Effector memory CD4-positive, alpha-beta T cell (primary cell): ENCODE data around the gene OTOP1.
"Not testable (repeated sequence)": the region's sequence is repeated elsewhere in the genome, so short reads cannot be mapped to it uniquely, and the experiment has no call there.

Experiments
- DNase-seq, 3 donors: peaks; one replicate each; pipeline ENCODE4 v3.0.0-alpha.2; 2020
- H3K27ac ChIP-seq: 2 replicates; pipeline ENCODE4 v1.7.0; 2013; ENCODE audit warnings: mild to moderate bottlenecking, low read length, moderate library complexity; ENCODE audit not compliant: insufficient read depth, poor library complexity, severe bottlenecking
- H3K27me3 ChIP-seq: replicated peaks from 2 replicates; pipeline ENCODE4 v1.7.0; 2013; ENCODE audit warnings: mild to moderate bottlenecking, low read length; ENCODE audit not compliant: insufficient read depth, control insufficient read depth, poor library complexity, severe bottlenecking
- H3K36me3 ChIP-seq: 2 replicates; pipeline ENCODE4 v1.7.0; 2013; ENCODE audit warnings: mild to moderate bottlenecking, low read length, moderate library complexity; ENCODE audit not compliant: control insufficient read depth, insufficient read depth
- H3K4me1 ChIP-seq: 2 replicates; pipeline ENCODE4 v1.7.0; 2013; ENCODE audit warnings: low read length, mild to moderate bottlenecking; ENCODE audit not compliant: control insufficient read depth, insufficient read depth, poor library complexity, severe bottlenecking
- H3K4me3 ChIP-seq: 2 replicates; pipeline ENCODE4 v1.7.0; 2013; ENCODE audit warnings: low read length, low read depth, mild to moderate bottlenecking; ENCODE audit not compliant: insufficient read depth, poor library complexity, severe bottlenecking
- H3K9me3 ChIP-seq: 2 replicates; pipeline ENCODE4 v1.7.0; 2013; ENCODE audit warnings: mild to moderate bottlenecking, low read length, moderate library complexity; ENCODE audit not compliant: control insufficient read depth

OTOP1 gene

DNA sequence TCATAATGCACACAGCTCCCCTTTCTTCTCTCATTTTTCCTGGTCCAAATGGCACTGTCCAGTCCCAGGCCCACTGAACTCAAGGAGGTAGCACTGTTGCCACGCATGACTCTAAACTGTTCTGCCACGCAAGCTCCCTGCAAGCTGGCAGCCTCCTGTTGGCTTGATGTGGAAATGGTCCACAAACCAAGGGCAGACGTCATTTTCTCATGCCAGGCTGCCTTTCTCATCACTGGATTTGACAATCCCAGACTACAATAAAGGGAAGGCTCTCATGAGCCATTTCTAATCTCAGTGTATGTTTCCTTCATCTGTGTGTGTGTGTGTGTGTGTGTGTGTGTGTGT lies 22.4 kb downstream of the OTOP1 start:
- Histone ChIP-seq H3K27me3 (no peaks in the 10 kb centered on the region), H3K4me1 (no peaks in the 10 kb centered on the region), H3K27ac (no peak overlapping the region), H3K36me3 (no peaks in the 10 kb centered on the region), H3K9me3 (no peaks in the 10 kb centered on the region), H3K4me3 (no peak overlapping the region)
- DNase-seq: no peak

- Histone ChIP-seq H3K27me3 (no peaks in the 10 kb centered on the region), H3K4me1 (no peaks in the 10 kb centered on the region), H3K36me3 (no peaks in the 10 kb centered on the region), H3K27ac (no peak overlapping the region), H3K4me3 (no peak overlapping the region), H3K9me3 (no peaks in the 10 kb centered on the region)
- DNase-seq: no peak
These were observed 22.9 kb downstream of the OTOP1 start for GRCh38 chr4:4203688-4204400.

DNA sequence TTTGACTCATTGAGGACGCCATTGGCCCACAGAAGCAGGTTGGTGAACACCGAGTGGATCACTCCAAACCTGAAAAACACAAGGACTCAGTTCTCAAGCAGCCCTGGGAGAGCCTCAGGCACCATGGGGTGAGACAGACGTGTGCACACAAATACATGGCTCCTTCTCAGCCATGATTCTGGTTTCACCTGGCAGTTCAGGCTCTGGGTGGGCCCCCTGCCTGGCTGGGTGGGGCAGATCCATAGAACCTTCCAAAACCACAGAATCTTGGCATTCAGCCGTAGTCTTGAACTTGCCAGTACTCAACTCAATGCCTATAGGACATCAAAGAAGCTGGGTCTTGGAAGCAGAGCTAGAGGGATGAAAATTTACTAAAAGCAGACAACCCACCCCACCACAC lies 24.2 kb downstream of the OTOP1 start:
- no peak for DNase-seq
- H3K9me3 ChIP-seq: no peaks in the 10 kb centered on the region
- no peaks in the 10 kb centered on the region for H3K27me3 ChIP-seq
- H3K27ac ChIP-seq: no peak overlapping the region
- no peaks in the 10 kb centered on the region for H3K36me3 ChIP-seq
- no peaks in the 10 kb centered on the region for H3K4me1 ChIP-seq
- H3K4me3 ChIP-seq: no peak overlapping the region

- Histone ChIP-seq H3K9me3 (no peaks in the 10 kb centered on the region), H3K4me1 (no peaks in the 10 kb centered on the region), H3K27me3 (no peaks in the 10 kb centered on the region), H3K4me3 (no peak overlapping the region), H3K27ac (no peak overlapping the region), H3K36me3 (no peaks in the 10 kb centered on the region)
- DNase-seq: no peak
These were observed 26.1 kb downstream of the OTOP1 start for GRCh38 chr4:4200624-4201023.

DNA sequence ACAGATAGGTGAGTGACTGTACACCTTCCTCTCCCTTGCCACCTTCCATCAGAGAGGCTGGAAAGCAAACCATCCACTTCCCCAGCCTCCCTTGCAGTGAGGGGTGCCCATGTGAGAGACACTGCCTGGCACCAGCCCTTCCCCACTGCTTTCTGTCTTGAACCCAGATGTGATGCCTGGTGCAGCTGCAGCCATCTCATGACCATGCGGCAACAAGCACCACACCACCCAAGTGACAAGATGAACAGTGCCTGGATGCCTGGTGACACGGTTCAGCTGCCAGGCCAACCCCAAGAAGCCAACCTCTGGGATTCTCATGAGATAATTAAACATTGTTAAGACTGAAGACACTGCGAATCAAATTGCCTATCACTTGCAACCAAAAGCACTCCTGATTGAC lies 31.4 kb downstream of the OTOP1 start:
- H3K27me3 ChIP-seq: no peaks in the 10 kb centered on the region
- no peaks in the 10 kb centered on the region for H3K4me1 ChIP-seq
- no peaks in the 10 kb centered on the region for H3K36me3 ChIP-seq
- no peak overlapping the region for H3K4me3 ChIP-seq
- no peak overlapping the region for H3K27ac ChIP-seq
- DNase-seq: no peak
- no peaks in the 10 kb centered on the region for H3K9me3 ChIP-seq

GRCh38 chr4:4188557-4188956 lies 38.2 kb downstream of the OTOP1 start:
- H3K27me3 ChIP-seq, DNase-seq, H3K9me3 ChIP-seq, H3K4me1 ChIP-seq, H3K27ac ChIP-seq, H3K4me3 ChIP-seq, H3K36me3 ChIP-seq: not testable (repeated sequence)

GRCh38 chr4:4185528-4185927 lies 41.2 kb downstream of the OTOP1 start:
- Histone ChIP-seq H3K27me3 (no peaks in the 10 kb centered on the region), H3K9me3 (no peaks in the 10 kb centered on the region), H3K4me1 (no peaks in the 10 kb centered on the region), H3K36me3 (no peaks in the 10 kb centered on the region), H3K27ac (no peak overlapping the region), H3K4me3 (no peak overlapping the region)
- no peak for DNase-seq

DNA sequence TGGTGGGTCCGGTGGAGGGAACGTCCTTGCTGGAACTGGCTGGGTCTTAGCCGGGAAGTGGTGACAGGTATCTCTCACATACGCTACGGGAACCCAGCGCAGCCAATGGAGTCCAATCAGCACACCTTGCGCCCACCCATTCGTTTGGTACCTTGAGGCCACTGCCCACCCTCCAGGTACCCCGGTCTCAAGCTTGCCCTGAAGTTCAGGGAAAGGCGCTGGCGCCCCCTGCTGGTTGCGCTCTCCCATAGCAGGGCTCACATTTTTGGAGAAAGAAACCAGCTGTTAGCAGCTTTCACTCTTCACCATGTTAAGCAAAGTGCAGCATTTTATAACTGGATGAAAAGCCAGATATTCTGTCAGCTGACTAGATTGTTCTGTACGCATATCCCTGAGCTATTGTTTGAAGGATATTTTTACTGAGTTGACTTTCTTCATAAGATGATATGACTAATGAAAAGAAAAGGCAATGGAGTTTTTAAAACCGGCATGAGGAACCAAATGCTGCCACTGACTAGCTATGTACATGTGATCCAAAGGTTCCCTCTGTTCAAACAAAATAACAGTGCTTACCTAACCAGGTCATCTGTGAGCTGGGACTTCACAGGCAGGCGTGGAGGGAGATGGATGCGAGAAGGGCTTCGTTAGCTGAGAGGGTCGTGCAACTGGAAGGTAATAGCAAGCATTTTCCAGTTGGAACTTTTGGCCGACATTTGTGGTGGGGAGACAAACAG lies 43.7 kb downstream of the OTOP1 start:
- Histone ChIP-seq H3K9me3 (no peaks in the 10 kb centered on the region), H3K27ac (no peak overlapping the region), H3K4me1 (no peaks in the 10 kb centered on the region), H3K27me3 (no peaks in the 10 kb centered on the region), H3K4me3 (no peak overlapping the region), H3K36me3 (no peaks in the 10 kb centered on the region)
- DNase-seq: no peak

DNA sequence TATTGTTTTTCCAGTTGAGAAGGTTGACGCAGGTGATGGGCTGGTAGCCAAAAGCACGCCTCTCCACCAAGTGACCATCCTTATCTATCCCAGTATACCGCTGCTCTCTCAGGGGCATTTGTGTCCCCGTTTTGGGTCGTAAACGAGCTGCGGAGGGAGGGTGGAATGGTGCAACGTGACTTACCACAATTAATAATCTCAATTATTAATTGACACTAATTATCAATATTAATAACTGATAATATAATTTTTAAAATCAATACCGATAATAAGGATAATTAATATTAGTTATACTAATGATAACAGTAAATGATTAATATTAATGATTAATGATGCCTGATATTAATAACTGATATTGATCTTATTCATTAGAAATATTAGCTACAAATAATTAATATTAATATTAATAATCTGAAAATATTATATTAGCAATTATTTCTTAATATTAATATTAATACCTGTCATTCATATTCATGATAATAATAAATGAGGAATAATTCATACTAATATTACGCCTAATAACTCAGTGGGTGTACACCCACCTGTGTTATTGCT lies 56.1 kb downstream of the OTOP1 start:
- Histone ChIP-seq H3K36me3 (no peaks in the 10 kb centered on the region), H3K4me3 (no peak overlapping the region), H3K4me1 (no peaks in the 10 kb centered on the region), H3K9me3 (no peaks in the 10 kb centered on the region), H3K27me3 (no peaks in the 10 kb centered on the region), H3K27ac (no peak overlapping the region)
- no peak for DNase-seq

DNA sequence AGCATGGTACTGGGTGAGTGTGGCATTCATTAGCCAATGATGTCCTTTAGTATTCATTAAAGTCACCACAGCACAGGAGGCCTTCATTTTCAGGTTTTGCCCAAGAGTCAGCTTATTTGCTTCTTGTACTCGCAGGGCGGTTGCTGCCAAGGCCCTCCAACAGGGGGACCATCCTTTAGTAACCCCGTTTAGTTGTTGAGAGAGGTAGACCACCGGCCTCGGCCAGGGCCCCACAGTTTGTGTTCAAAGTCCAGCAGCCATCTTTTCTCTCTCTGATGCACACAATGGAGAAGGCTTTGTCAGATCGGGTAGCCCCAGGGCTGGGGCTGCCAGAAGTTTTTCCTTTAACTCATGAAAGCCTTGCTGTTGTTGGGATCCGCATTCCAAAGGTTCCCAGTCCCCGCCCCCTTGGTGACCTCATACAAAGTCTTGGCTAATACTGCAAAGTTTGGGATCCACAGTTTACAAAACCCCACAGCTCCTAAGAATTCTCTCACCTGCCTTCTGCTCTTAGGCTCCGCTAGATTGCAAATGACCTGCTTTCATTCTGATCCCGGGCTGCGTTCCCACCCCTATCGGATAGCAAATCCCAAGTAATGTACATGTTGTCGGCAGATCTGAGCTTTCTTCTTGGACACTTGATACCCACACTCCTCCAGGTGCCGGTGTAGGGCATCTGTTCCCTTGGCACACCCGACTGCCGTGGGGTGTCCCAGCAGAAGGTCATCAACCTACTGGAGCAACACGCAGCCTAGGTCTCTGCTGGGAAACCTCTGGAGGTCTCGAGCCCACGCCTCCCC lies 58.5 kb downstream of the OTOP1 start:
- not testable (repeated sequence) for DNase-seq, H3K36me3 ChIP-seq, H3K27me3 ChIP-seq, H3K4me3 ChIP-seq, H3K4me1 ChIP-seq, H3K9me3 ChIP-seq, H3K27ac ChIP-seq
